GM23338 (cell line): Measurements from ENCODE around the gene RBP5. TPM values are rescaled to one million over a fixed set of nuclear protein-coding genes. Genes with fewer than 3 reads are reported as not detected.

Experiments used
- ATAC-seq: fragments of 200-7000 bp; cut with Tn5 transposase; 3 replicates; pipeline ENCODE4 v1.9.1; 2020
- DNase-seq: peaks from one replicate; pipeline ENCODE4 v3.0.0-alpha.2; 2015; ENCODE audit warnings: low spot score
- H2AFZ ChIP-seq: fragments of 200-600 bp; sonication (generic); 2 replicates; pipeline ENCODE4 v1.8.0; 2016; ENCODE audit warnings: antibody characterized with exemption, mild to moderate bottlenecking, moderate library complexity
- H3F3A ChIP-seq: fragments of 200-600 bp; sonication (generic); replicated peaks from 2 replicates; pipeline ENCODE4 v1.8.0; 2017; ENCODE audit warnings: antibody characterized with exemption, mixed run types, low read depth
- H3K27ac ChIP-seq: fragments of 200-600 bp; sonication (generic); 2 replicates; pipeline ENCODE4 v1.6.1; 2016; ENCODE audit warnings: low read depth
- H3K27me3 ChIP-seq: fragments of 200-600 bp; sonication (generic); 2 replicates; pipeline ENCODE4 v1.8.0; 2016; ENCODE audit warnings: mild to moderate bottlenecking, mixed run types, moderate library complexity; ENCODE audit not compliant: insufficient read depth
- H3K36me3 ChIP-seq: fragments of 200-600 bp; sonication (generic); 2 replicates; pipeline ENCODE4 v1.8.0; 2016; ENCODE audit warnings: mild to moderate bottlenecking; ENCODE audit not compliant: insufficient read depth
- H3K4me1 ChIP-seq: fragments of 200-600 bp; sonication (generic); 2 replicates; pipeline ENCODE4 v1.8.0; 2016; ENCODE audit warnings: mild to moderate bottlenecking, moderate library complexity; ENCODE audit not compliant: insufficient read depth
- H3K4me2 ChIP-seq: fragments of 200-600 bp; sonication (generic); 2 replicates; pipeline ENCODE4 v1.7.1; 2017; ENCODE audit warnings: mixed run types
- H3K4me3 ChIP-seq: fragments of 200-600 bp; sonication (generic); 2 replicates; pipeline ENCODE4 v1.6.1; 2016; ENCODE audit warnings: mixed run types
- H3K79me2 ChIP-seq: fragments of 200-600 bp; sonication (generic); replicated peaks from 2 replicates; pipeline ENCODE4 v1.8.0; 2017; ENCODE audit warnings: mild to moderate bottlenecking; ENCODE audit not compliant: insufficient read depth
- H3K9me2 ChIP-seq: fragments of 200-600 bp; sonication (generic); 2 replicates; pipeline ENCODE4 v1.8.0; 2017; ENCODE audit not compliant: insufficient read depth
- H4K20me1 ChIP-seq: fragments of 200-600 bp; sonication (generic); replicated peaks from 2 replicates; pipeline ENCODE4 v1.8.0; 2017; ENCODE audit warnings: mild to moderate bottlenecking; ENCODE audit not compliant: insufficient read depth
- H3K27ac Mint-ChIP-seq: 2 replicates; pipeline ENCODE4 v1.8.0; 2020; ENCODE audit warnings: inconsistent platforms, mild to moderate bottlenecking, moderate library complexity, mixed read lengths
- H3K27me3 Mint-ChIP-seq: 3 replicates; pipeline ENCODE4 v1.8.0; 2022; ENCODE audit warnings: low read depth, mild to moderate bottlenecking, moderate library complexity, mixed read lengths, inconsistent platforms; ENCODE audit not compliant: insufficient read depth, poor library complexity
- H3K36me3 Mint-ChIP-seq: 3 replicates; pipeline ENCODE4 v1.8.0; 2021; ENCODE audit warnings: low read depth, mild to moderate bottlenecking, inconsistent platforms, moderate library complexity, mixed read lengths
- H3K4me1 Mint-ChIP-seq: 3 replicates; pipeline ENCODE4 v1.8.0; 2020; ENCODE audit warnings: mild to moderate bottlenecking, inconsistent platforms, mixed read lengths
- H3K4me3 Mint-ChIP-seq: 3 replicates; pipeline ENCODE4 v1.8.0; 2021; ENCODE audit warnings: moderate library complexity, mild to moderate bottlenecking, inconsistent platforms, mixed read lengths
- H3K9me3 Mint-ChIP-seq: 3 replicates; pipeline ENCODE4 v1.8.0; 2020; ENCODE audit warnings: moderate library complexity, mild to moderate bottlenecking, inconsistent platforms, mixed read lengths
- CREB1 ChIP-seq: fragments of 250-450 bp; sonication (Bioruptor Pico); IDR thresholded peaks from 2 replicates; pipeline ENCODE4 v1.5.0; 2020; ENCODE audit warnings: low read depth, mild to moderate bottlenecking, moderate library complexity
- CTCF ChIP-seq, 2 experiments: fragments of 200-600 bp in 1 of 2; sonication (generic) in 1 of 2; conservative IDR thresholded peaks; 2 replicates each; pipeline versions ENCODE4 v1.5.1 to v1.6.1; 2016 to 2017; ENCODE audit warnings: antibody characterized with exemption in 2 of 2, low read depth in 2 of 2, mild to moderate bottlenecking in 2 of 2, moderate library complexity in 1 of 2
- ETS1 ChIP-seq: IDR thresholded peaks from 2 replicates; pipeline ENCODE4 v1.6.1; 2016; ENCODE audit warnings: antibody characterized with exemption
- EZH2 ChIP-seq: fragments of 200-600 bp; sonication (generic); IDR thresholded peaks from one replicate; pipeline ENCODE4 v1.8.0; 2017; ENCODE audit warnings: antibody characterized with exemption, mild to moderate bottlenecking, low read depth; ENCODE audit not compliant: unreplicated experiment
- EZH2phosphoT487 ChIP-seq: fragments of 200-600 bp; sonication (generic); IDR thresholded peaks from one replicate; pipeline ENCODE4 v1.8.1; 2018; ENCODE audit warnings: antibody characterized with exemption; ENCODE audit not compliant: unreplicated experiment
- JUNB ChIP-seq: IDR thresholded peaks from one replicate; pipeline ENCODE4 v1.6.1; 2016; ENCODE audit warnings: antibody characterized with exemption; ENCODE audit not compliant: unreplicated experiment
- NANOG ChIP-seq: IDR thresholded peaks from 2 replicates; pipeline ENCODE4 v1.6.1; 2016; ENCODE audit warnings: antibody characterized with exemption, borderline replicate concordance
- POLR2AphosphoS5 ChIP-seq: IDR thresholded peaks from 2 replicates; pipeline ENCODE4 v1.6.1; 2016; ENCODE audit warnings: antibody characterized with exemption, low read depth
- REST ChIP-seq: IDR thresholded peaks from one replicate; pipeline ENCODE4 v1.6.1; 2018; ENCODE audit warnings: antibody characterized with exemption; ENCODE audit not compliant: unreplicated experiment
- STAT1 ChIP-seq: IDR thresholded peaks from one replicate; pipeline ENCODE4 v1.6.1; 2016; ENCODE audit warnings: antibody characterized with exemption; ENCODE audit not compliant: unreplicated experiment
- ZNF114 ChIP-seq: fragments of 250-450 bp; sonication (Bioruptor Pico); IDR thresholded peaks from 2 replicates; pipeline ENCODE4 v1.5.0; 2020; ENCODE audit warnings: mild to moderate bottlenecking, moderate library complexity
- ZNF331 ChIP-seq: fragments of 250-450 bp; sonication (Bioruptor Pico); IDR thresholded peaks from 2 replicates; pipeline ENCODE4 v1.5.0; 2020; ENCODE audit warnings: low read depth, mild to moderate bottlenecking, moderate library complexity
- polyA plus RNA-seq: library from polyadenylated mRNA; unstranded; fragments of >200 nt; fragmentation: Nextera tagmentation; extraction: Ambion mirVana; gene quantifications from 2 replicates; pipeline ENCODE4 v1.2.1, GENCODE V29; 2016
- total RNA-seq: library from RNA; depleted of rRNA; stranded (reverse); fragments of >200 nt; shearing (Covaris generic); gene quantifications from 2 replicates; pipeline ENCODE4 v1.2.3, GENCODE V29; 2014

The RBP5 gene
- total and polyA plus RNA-seq, 2 experiments from 2014 or later, result 1.2 to 3.0 TPM

GRCh38 chr12:7139200-7139599, 10.5 kb upstream of the RBP5 start (continued):
- TF ChIP-seq CTCF (conservative IDR thresholded peaks at IDR 0.05; ENCODE audit: low read depth in 2 of 2), result no peak
- no peak for TF ChIP-seq ZNF114
- TF ChIP-seq POLR2AphosphoS5, result no peak
- TF ChIP-seq STAT1, result no peak
- TF ChIP-seq CREB1 (CRISPR knock-in tag), result no peak
- no peak for TF ChIP-seq JUNB
- TF ChIP-seq ETS1, result no peak
- TF ChIP-seq EZH2phosphoT487, result no peak

GRCh38 chr12:7137908-7138307, 9.2 kb upstream of the RBP5 start:
- peaks cover 29% of the 10 kb centered on the region for H3K36me3 Mint-ChIP-seq
- TF ChIP-seq ZNF114, result no peak
- no peak for TF ChIP-seq ETS1
- no peak for TF ChIP-seq POLR2AphosphoS5
- TF ChIP-seq NANOG, result no peak
- no peak for TF ChIP-seq ZNF331 (CRISPR knock-in tag)
- no peak for TF ChIP-seq EZH2
- TF ChIP-seq CREB1 (CRISPR knock-in tag), result no peak
- no peak for TF ChIP-seq EZH2phosphoT487
- no peak for TF ChIP-seq REST
- no peak for TF ChIP-seq JUNB
- TF ChIP-seq CTCF (conservative IDR thresholded peaks at IDR 0.05; ENCODE audit: low read depth in 2 of 2), result no peak
- TF ChIP-seq STAT1, result no peak

More at GRCh38 chr12:7137908-7138307, 9.2 kb upstream of the RBP5 start:
- Histone ChIP-seq H3K27me3 (no peaks in the 10 kb centered on the region), H3K4me2 (no peak overlapping the region), H3K4me1 (no peaks in the 10 kb centered on the region), H4K20me1 (no peaks in the 10 kb centered on the region; the same call in 1 of the 2 replicates), H3K79me2 (no peaks in the 10 kb centered on the region), H3K9me2 (0 out of 2 replicates have a peak, but pooled peaks cover 3% of the 10 kb centered on the region), H3K4me3 (no peak overlapping the region), H3K36me3 (no peaks in the 10 kb centered on the region), H3K27ac (no peak overlapping the region), H3F3A (no peaks in the 10 kb centered on the region), H2AFZ (no peak overlapping the region)
- DNase-seq (no peak), ATAC-seq (no peak)
- Mint-ChIP-seq H3K4me3 (no peak overlapping the region), H3K27ac (no peak overlapping the region), H3K27me3 (peaks cover 4% of the 10 kb centered on the region), H3K4me1 (no peaks in the 10 kb centered on the region), H3K9me3 (no peaks in the 10 kb centered on the region)
